Measurements from ENCODE around the gene ISLR. TPM values are rescaled to one million over a fixed set of nuclear protein-coding genes. Genes with fewer than 3 reads are reported as not detected.
A peak's percentile ranks its signal among the peaks of the same experiment; 100 is the strongest.

ISLR gene
- not detected in 2 replicates for total RNA-seq

GRCh38 chr15:74173380-74174218 lies at the start of gene ISLR:
ISLR (plus strand) TSS chr15:74173710; CDS start chr15:74174859, 1,149 bp downstream.
- Mint-ChIP-seq H3K9me3 (no peaks in the 10 kb centered on the region), H3K4me3 (no peak within 1 kb of the TSS), H3K4me1 (no peaks in the 10 kb centered on the region), H3K36me3 (ENCODE audit: low read depth) (no peaks in the 10 kb centered on the region), H3K27ac (no peak within 1 kb of the TSS), H3K27me3 (peaks cover 4% of the 10 kb centered on the region)
- TF ChIP-seq CTCF (IDR thresholded peaks at IDR 0.05) = no peak
- ATAC-seq (ENCODE audit: low read depth) = no peak
- ChIA-PET POLR2A (no interaction called here), CTCF (no interaction called here)
- no peak for DNase-seq
- intact Hi-C loops (cut with micrococcal nuclease) = no loop called here

GRCh38 chr15:74124196-74124595 lies 49.3 kb upstream of the ISLR start:
- DNase-seq (no peak), ATAC-seq (ENCODE audit: low read depth) (no peak)
- Mint-ChIP-seq H3K4me1 (peaks cover 68% of the 10 kb centered on the region), H3K27me3 (peaks cover 10% of the 10 kb centered on the region), H3K36me3 (ENCODE audit: low read depth) (no peaks in the 10 kb centered on the region), H3K4me3 (no peak overlapping the region), H3K27ac (no peak overlapping the region), H3K9me3 (no peaks in the 10 kb centered on the region)
- ChIA-PET CTCF (interaction anchor here (1.4 kb wide), 1 partner anchor 197 kb away, joined by 3 read pairs; no protein-coding TSS in a partner anchor), POLR2A (no interaction called here)
- TF ChIP-seq CTCF (IDR thresholded peaks at IDR 0.05) = no peak
- intact Hi-C loops (cut with micrococcal nuclease) = no loop called here

GRCh38 chr15:74124759-74125158 lies 48.8 kb upstream of the ISLR start:
- ATAC-seq (ENCODE audit: low read depth) (no peak), DNase-seq (no peak)
- H3K9me3 Mint-ChIP-seq = no peaks in the 10 kb centered on the region
- ChIA-PET POLR2A (no interaction called here), CTCF (no interaction called here)
- peaks cover 16% of the 10 kb centered on the region for H3K27me3 Mint-ChIP-seq
- H3K36me3 Mint-ChIP-seq (ENCODE audit: low read depth) = no peaks in the 10 kb centered on the region
- H3K27ac Mint-ChIP-seq = no peak overlapping the region
- peaks cover 73% of the 10 kb centered on the region for H3K4me1 Mint-ChIP-seq
- no peak overlapping the region for H3K4me3 Mint-ChIP-seq
- intact Hi-C loops (cut with micrococcal nuclease) = loop anchor here (5.0 kb wide), 1 partner anchor 833 kb away; the partner anchor contains the start of gene RPP25
- TF ChIP-seq CTCF (IDR thresholded peaks at IDR 0.05) = no peak

- H3K4me3 Mint-ChIP-seq = peak overlapping the region; percentile 61
- POLR2A ChIA-PET = interaction anchor here (0.6 kb wide), 1 partner anchor 251 kb away, joined by 4 read pairs; no protein-coding TSS in a partner anchor
- no peaks in the 10 kb centered on the region for H3K36me3 Mint-ChIP-seq (ENCODE audit: low read depth)
Observed at GRCh38 chr15:74127255-74127953, 46.1 kb upstream of the ISLR start.

More at GRCh38 chr15:74127255-74127953, 46.1 kb upstream of the ISLR start:
- peaks cover 68% of the 10 kb centered on the region for H3K4me1 Mint-ChIP-seq
- TF ChIP-seq CTCF (IDR thresholded peaks at IDR 0.05) = peak; percentile 71
- H3K27me3 Mint-ChIP-seq = peaks cover 41% of the 10 kb centered on the region
- CTCF ChIA-PET = interaction anchor here (0.8 to 1.5 kb wide), 2 partner anchors 193 to 195 kb away, joined by 3 to 6 read pairs; no protein-coding TSS in a partner anchor
- H3K9me3 Mint-ChIP-seq = no peaks in the 10 kb centered on the region
- intact Hi-C loops (cut with micrococcal nuclease) = loop anchor here (1.0 to 5.0 kb wide), 4 partner anchors 155 to 830 kb away; partner anchors contain the start of gene RPP25
- DNase-seq = peak; percentile 83
- ATAC-seq (ENCODE audit: low read depth) = peak; percentile 79
- H3K27ac Mint-ChIP-seq = no peak overlapping the region
